Measurements from ENCODE around the gene ERFE. TPM values are rescaled to one million over a fixed set of nuclear protein-coding genes. Genes with fewer than 3 reads are reported as not detected.

ERFE gene
- total RNA-seq, 1 donor from 2014 or later, result 86.8 TPM

GRCh38 chr2:238154570-238154969 is 4.2 kb upstream of the ERFE start:
- no peak for TF ChIP-seq CTCF (conservative IDR thresholded peaks at IDR 0.05; ENCODE audit: low read depth, low read length)

GRCh38 chr2:238155051-238155760 is 3.6 kb upstream of the ERFE start:
- DNase-seq (ENCODE audit: low read depth), result peak; percentile 97
- no peak for TF ChIP-seq CTCF (conservative IDR thresholded peaks at IDR 0.05; ENCODE audit: low read depth, low read length)
- no peak overlapping the region for H3K4me3 ChIP-seq (ENCODE audit: low read depth, low read length)

More at GRCh38 chr2:238154570-238154969, 4.2 kb upstream of the ERFE start:
- no peak overlapping the region for H3K4me3 ChIP-seq (ENCODE audit: low read depth, low read length)
- no peak for DNase-seq (ENCODE audit: low read depth)

- no peak overlapping the region for H3K4me3 ChIP-seq (ENCODE audit: low read depth, low read length)
- no peak for TF ChIP-seq CTCF (conservative IDR thresholded peaks at IDR 0.05; ENCODE audit: low read depth, low read length)
- DNase-seq (ENCODE audit: low read depth), result no peak
These were observed 2.7 kb upstream of the ERFE start for GRCh38 chr2:238155761-238156694.

GRCh38 chr2:238157506-238158017 is 1.2 kb upstream of the ERFE start:
- TF ChIP-seq CTCF (conservative IDR thresholded peaks at IDR 0.05; ENCODE audit: low read depth, low read length), result no peak
- H3K4me3 ChIP-seq (ENCODE audit: low read depth, low read length), result no peak overlapping the region
- DNase-seq (ENCODE audit: low read depth), result no peak

GRCh38 chr2:238158018-238158508 is 707 bp upstream of the ERFE start:
- no peak for DNase-seq (ENCODE audit: low read depth)
- H3K4me3 ChIP-seq (ENCODE audit: low read depth, low read length), result no peak overlapping the region
- TF ChIP-seq CTCF (conservative IDR thresholded peaks at IDR 0.05; ENCODE audit: low read depth, low read length), result no peak

GRCh38 chr2:238159071-238159539 is 335 bp downstream of the ERFE start:
- H3K4me3 ChIP-seq (ENCODE audit: low read depth, low read length), result peak overlapping the region; percentile 62
- no peak for TF ChIP-seq CTCF (conservative IDR thresholded peaks at IDR 0.05; ENCODE audit: low read depth, low read length)
- DNase-seq (ENCODE audit: low read depth), result no peak
